Renal pelvis (tissue), 4 donors: ENCODE results near the gene RXRA. TPM values are rescaled to one million over a fixed set of nuclear protein-coding genes. Genes with fewer than 3 reads are reported as not detected.

ENCODE experiments used
- DNase-seq: peaks from one replicate; pipeline ENCODE4 v3.0.0-alpha.2; 2013
- polyA plus RNA-seq, 3 donors: library from polyadenylated mRNA; unstranded; fragments of 120-200 nt; gene quantifications; one replicate each; pipeline ENCODE4 v1.2.1, GENCODE V29; 2013; ENCODE audit not compliant: insufficient read length in 3 of 3

The RXRA gene
- polyA plus RNA-seq, 3 donors = 49.9 to 54.8 (median 53.8) TPM

DNA sequence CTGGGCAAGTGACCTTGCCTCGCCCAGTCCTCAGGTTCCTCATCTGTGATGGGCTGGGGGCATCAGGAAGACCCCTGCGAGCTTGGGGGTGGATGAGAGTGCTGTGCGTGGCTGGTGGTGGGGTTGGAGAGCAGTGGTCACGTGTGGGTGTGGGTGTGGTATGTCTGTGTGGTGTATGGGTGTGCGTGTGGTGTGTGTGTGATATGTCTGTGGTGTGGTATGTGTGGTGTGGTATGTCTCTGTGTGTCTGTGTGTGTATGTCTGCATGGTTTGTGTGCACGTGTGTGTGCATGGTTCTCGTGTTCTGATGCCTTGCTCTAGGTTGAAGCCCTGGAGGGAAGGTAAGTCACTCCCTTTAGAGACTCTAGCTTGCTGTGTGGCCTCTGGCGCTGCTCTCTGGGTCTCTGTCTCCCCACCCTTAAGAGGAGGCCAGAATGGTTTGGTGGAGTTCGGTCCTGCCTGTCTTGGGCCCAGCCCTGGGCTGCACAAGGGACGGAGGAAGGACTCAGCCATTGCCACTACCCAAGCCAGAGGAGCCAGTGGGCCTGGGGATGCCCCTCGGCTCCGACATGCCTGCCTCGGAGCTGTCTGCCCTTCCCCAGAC is 87.0 kb downstream of the RXRA start:
- DNase-seq = no peak

GRCh38 chr9:134413890-134414623 is 87.8 kb downstream of the RXRA start:
- peak; percentile 84 for DNase-seq

DNA sequence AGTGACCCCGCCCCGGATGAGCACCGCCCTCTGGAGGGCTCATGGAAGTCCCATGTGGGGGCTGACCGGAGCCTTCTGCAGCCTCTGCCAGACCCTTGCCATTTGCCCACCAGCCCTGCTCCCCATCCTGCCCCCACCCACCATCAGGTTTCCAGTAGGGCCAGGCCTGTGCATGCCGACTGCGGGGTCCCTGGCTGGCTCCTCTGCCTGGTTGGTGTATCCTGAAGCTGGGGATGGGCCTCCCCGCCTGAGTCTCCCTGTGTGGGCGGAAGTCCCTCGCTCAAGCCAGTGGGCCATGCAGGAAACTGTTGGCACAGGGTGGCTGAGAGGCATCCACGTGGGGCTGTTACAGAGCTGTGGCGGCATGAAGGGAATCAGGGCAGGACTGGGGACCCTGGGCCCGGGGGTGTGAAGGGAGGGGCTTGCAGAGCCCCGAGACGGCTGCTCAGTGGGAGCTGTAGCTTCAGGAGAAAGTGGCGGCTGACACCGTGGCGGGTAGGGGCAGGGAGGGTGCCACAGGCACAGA is 88.7 kb downstream of the RXRA start:
- DNase-seq = no peak

DNA sequence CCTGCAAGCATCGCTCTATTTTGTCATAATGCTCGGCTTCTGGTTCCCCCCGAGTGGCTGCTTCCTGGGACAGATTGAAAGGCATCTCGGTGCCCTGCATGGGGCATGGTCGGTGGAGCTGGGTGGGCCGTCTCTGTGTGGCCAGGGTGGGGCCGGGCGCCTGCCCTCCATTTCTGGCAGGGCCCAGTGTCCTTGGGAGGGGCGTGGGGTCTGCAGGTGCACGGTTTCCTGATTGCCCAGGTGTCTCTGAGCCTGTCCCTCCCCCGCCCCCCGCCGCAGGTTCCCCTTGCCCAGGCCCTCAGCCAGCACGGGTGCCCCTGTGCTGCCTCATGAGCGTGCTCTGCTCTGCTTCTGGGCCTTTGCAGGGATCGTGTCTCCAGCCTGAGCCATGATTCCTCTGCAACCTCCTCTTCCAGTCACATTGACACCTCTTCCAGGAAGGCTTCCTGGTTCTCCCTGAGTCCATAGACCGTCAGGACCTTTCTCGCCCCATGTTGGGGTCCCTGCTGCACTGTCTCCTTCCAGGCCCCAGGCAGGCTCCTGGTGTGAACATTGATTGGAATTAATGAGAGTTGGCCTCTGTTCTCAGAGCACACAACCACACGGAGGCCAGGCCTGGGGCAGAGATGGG is 90.2 kb downstream of the RXRA start:
- no peak for DNase-seq

GRCh38 chr9:134418354-134418753 is 92.1 kb downstream of the RXRA start:
- DNase-seq = no peak

GRCh38 chr9:134419000-134419683 is 92.9 kb downstream of the RXRA start:
- no peak for DNase-seq

- DNase-seq = no peak
Measured at GRCh38 chr9:134419684-134420076, 93.4 kb downstream of the RXRA start.

- DNase-seq = no peak
Measured at GRCh38 chr9:134420281-134420845, 94.1 kb downstream of the RXRA start.

GRCh38 chr9:134420974-134421432 is 94.7 kb downstream of the RXRA start:
- no peak for DNase-seq

- no peak for DNase-seq
Measured at GRCh38 chr9:134421888-134422287, 95.6 kb downstream of the RXRA start.

- no peak for DNase-seq
Measured at GRCh38 chr9:134422301-134423090, 96.2 kb downstream of the RXRA start.

DNA sequence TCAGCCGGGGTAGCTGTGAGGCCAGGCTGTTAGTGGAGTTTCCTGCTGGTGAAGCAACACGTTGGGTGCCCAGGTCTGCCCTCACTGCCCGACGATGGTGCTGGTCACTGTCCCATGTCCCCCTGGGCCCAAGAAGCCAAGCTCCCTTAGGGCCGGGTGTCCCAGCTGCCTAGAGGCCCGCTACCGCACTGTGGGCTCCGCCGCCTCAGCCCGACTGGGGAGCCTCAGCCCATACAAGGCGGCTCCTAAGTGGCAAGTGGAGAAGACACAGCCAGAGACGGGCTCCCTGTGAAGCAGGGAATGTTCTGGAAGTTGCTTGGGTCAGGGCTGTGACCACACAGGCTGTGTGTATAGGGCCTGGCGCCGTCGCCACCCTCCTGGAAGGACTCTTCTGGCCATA is 96.9 kb downstream of the RXRA start:
- DNase-seq = no peak

- DNase-seq = no peak
Measured at GRCh38 chr9:134423749-134424148, 97.5 kb downstream of the RXRA start.

DNA sequence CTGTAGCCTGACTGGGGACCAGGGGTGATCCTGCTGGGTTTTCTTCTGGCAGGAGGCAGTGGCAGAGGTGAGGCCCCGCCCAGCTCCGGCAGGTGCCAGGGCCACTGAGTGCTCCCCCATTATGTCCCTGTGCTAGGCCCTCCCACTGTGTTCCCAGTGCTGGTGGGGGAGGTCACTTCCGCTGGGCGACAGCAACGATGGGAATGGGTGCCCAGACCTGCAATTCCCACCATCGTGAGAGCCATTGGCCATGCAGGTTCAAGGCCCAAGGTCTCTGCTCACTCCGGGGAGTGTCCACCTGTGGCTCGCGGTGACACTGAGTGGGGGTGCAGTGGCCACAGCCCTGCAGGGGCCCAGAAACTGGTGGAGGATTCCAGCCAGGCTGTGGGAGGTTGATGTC is 98.6 kb downstream of the RXRA start:
- no peak for DNase-seq

GRCh38 chr9:134425401-134425800 is 99.1 kb downstream of the RXRA start:
- DNase-seq = no peak

- no peak for DNase-seq
Measured at GRCh38 chr9:134425812-134426211, 99.6 kb downstream of the RXRA start.

DNA sequence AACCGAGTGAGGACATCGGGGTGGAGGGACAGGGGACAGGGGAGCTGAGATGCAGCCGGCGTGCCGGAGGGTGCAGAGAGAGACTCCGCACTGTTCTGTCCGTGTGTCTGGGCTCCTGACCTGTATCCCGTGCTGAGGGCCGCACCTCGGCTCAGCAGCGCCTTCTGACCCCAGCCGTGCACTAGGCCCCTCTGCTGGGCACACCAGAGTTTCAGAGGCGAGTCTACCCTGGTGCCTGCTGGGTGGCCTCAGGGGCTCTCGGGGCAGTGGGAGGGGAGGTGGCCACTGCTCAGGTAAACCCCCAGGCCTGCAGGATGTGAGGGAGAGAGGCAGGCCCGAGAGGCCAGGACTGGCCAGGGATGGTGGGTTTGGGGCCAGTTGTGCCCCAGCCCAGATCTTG is 100.2 kb downstream of the RXRA start:
- DNase-seq = no peak

DNA sequence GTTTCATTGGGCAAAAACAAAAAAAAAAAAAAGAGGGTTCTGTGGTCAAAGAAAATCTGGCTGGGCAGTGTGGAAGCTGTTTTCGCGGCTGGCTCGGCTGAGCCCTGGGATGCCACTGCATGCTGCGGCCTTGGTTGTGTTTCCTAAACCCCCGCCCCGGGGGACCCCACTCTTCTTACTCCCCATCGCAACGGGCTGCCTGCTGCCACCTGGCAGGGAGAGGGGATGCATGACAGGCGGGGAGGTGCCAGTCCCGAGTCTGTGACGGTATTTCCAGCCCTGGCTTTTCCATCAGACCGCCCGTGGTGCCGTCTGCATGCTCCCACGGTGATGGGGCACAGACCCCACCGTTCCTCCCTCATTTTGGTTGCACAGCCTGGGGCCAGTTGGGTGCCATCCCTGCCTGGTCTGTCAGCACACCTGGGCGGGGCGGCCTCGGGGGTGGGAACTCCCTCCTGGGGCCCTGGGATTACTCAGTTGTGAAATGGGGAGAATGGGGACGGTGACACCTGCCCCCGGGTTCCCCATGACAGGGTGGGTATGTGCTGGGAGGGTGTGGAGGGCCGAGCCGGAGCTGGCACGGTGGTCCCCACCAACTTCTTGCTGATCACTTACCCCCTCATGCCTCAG is 101.0 kb downstream of the RXRA start:
- no peak for DNase-seq

- DNase-seq = no peak
Measured at GRCh38 chr9:134428559-134428958, 102.3 kb downstream of the RXRA start.

GRCh38 chr9:134429007-134429406 is 102.8 kb downstream of the RXRA start:
- DNase-seq = no peak

GRCh38 chr9:134429481-134429880 is 103.2 kb downstream of the RXRA start:
- DNase-seq = no peak
